NT2/D1 (cell line): ENCODE results near the gene SLC44A5.

ENCODE experiments used
- YY1 ChIP-seq: IDR thresholded peaks from 2 replicates; pipeline ENCODE4 v1.6.1; 2011; ENCODE audit not compliant: insufficient read length, insufficient read depth
- ZNF274 ChIP-seq: IDR thresholded peaks from 2 replicates; pipeline ENCODE4 v1.6.1; 2011; ENCODE audit warnings: mild to moderate bottlenecking, low read depth, low read length

- no peak for TF ChIP-seq ZNF274
- no peak for TF ChIP-seq YY1
Observed at GRCh38 chr1:75172556-75172955, 438.4 kb downstream of the SLC44A5 start.
